Measurements from ENCODE around the gene SDF2L1. TPM values are rescaled to one million over a fixed set of nuclear protein-coding genes. Genes with fewer than 3 reads are reported as not detected.
"Not testable (repeated sequence)": the region's sequence is repeated elsewhere in the genome, so short reads cannot be mapped to it uniquely, and the experiment has no call there.

Gene SDF2L1
- total RNA-seq, 4 donors from 2014 or later = 1.8 to 22.4 (median 11.3) TPM

- no peaks in the 10 kb centered on the region for H3K36me3 ChIP-seq
- peak overlapping the region; percentile 24 to 39 for H3K4me3 ChIP-seq
- intact Hi-C loops (cut with DNase I; ENCODE audit: low total_unique reads) = no loop called here
- peak overlapping the region in 1 of 2 donors; percentile 62 for H3K27ac ChIP-seq
- DNase-seq = no peak
- peaks cover 0 to 8% of the 10 kb centered on the region in 2 donors for H3K4me1 ChIP-seq
- TF ChIP-seq CTCF (IDR thresholded peaks at IDR 0.05) = peak in 2 of 4 experiments; percentile 7 to 51
- TF ChIP-seq POLR2A (IDR thresholded peaks at IDR 0.05) = no peak
- H3K9me3 ChIP-seq = no peaks in the 10 kb centered on the region
- no peaks in the 10 kb centered on the region for H3K27me3 ChIP-seq
Measured at GRCh38 chr22:21641417-21641788, 699 bp upstream of the SDF2L1 start.

- H3K27me3 ChIP-seq = no peaks in the 10 kb centered on the region
- H3K9me3 ChIP-seq = no peaks in the 10 kb centered on the region
- H3K4me1 ChIP-seq = peaks cover 0 to 8% of the 10 kb centered on the region in 2 donors
- peak overlapping the region; percentile 73 to 74 for H3K4me3 ChIP-seq
- no peaks in the 10 kb centered on the region for H3K36me3 ChIP-seq
- TF ChIP-seq POLR2A (IDR thresholded peaks at IDR 0.05) (no peak), CTCF (IDR thresholded peaks at IDR 0.05) (peak in 3 of 4 experiments; percentile 22 to 36 (median 35))
- DNase-seq = no peak
- peak overlapping the region in 1 of 2 donors; percentile 65 for H3K27ac ChIP-seq
- intact Hi-C loops (cut with DNase I; ENCODE audit: low total_unique reads) = no loop called here
Measured at GRCh38 chr22:21642584-21643448, 714 bp downstream of the SDF2L1 start.

- Histone ChIP-seq H3K9me3 (no peaks in the 10 kb centered on the region), H3K4me3 (no peak overlapping the region), H3K27me3 (no peaks in the 10 kb centered on the region), H3K4me1 (peaks cover 0 to 8% of the 10 kb centered on the region in 2 donors), H3K27ac (no peak overlapping the region), H3K36me3 (no peaks in the 10 kb centered on the region)
- intact Hi-C loops (cut with DNase I; ENCODE audit: low total_unique reads) = no loop called here
- no peak for TF ChIP-seq POLR2A (IDR thresholded peaks at IDR 0.05)
- TF ChIP-seq CTCF (IDR thresholded peaks at IDR 0.05) = no peak
- DNase-seq = no peak
Measured at GRCh38 chr22:21643533-21644357, 1.6 kb downstream of the SDF2L1 start.

GRCh38 chr22:21645513-21645912 is 3.4 kb downstream of the SDF2L1 start:
- H3K27ac ChIP-seq; H3K9me3 ChIP-seq; intact Hi-C loops (cut with DNase I; ENCODE audit: low total_unique reads); H3K4me1 ChIP-seq; H3K36me3 ChIP-seq; H3K27me3 ChIP-seq; H3K4me3 ChIP-seq; DNase-seq: not testable (repeated sequence)

- no peak for TF ChIP-seq POLR2A (IDR thresholded peaks at IDR 0.05)
- peak; percentile 77 to 92 (median 86) for TF ChIP-seq CTCF (IDR thresholded peaks at IDR 0.05)
- Histone ChIP-seq H3K9me3 (no peaks in the 10 kb centered on the region), H3K4me1 (peaks cover 0 to 14% of the 10 kb centered on the region in 2 donors), H3K36me3 (no peaks in the 10 kb centered on the region), H3K27me3 (no peaks in the 10 kb centered on the region), H3K27ac (no peak overlapping the region), H3K4me3 (no peak overlapping the region)
- intact Hi-C loops (cut with DNase I; ENCODE audit: low total_unique reads) = no loop called here
- DNase-seq = peak; percentile 75 to 77
Measured at GRCh38 chr22:21646608-21647590, 4.8 kb downstream of the SDF2L1 start.

Data from uterus (tissue), 4 donors.